DOHH2 (cell line): Measurements from ENCODE around the gene DPP10.

Experiments
- H3F3A ChIP-seq: fragments of 200-600 bp; sonication (generic), shearing (Covaris generic); 2 replicates; pipeline ENCODE4 v1.6.0; 2016; ENCODE audit warnings: antibody characterized with exemption, mild to moderate bottlenecking; ENCODE audit not compliant: control insufficient read depth, insufficient read depth
- H3K27ac ChIP-seq: fragments of 200-600 bp; sonication (generic); 2 replicates; pipeline ENCODE4 v1.5.1; 2014; ENCODE audit warnings: low read depth, mild to moderate bottlenecking, low read length, moderate library complexity
- H3K27me3 ChIP-seq: fragments of 200-600 bp; sonication (generic); 2 replicates; pipeline ENCODE4 v1.6.1; 2014; ENCODE audit warnings: mild to moderate bottlenecking, low read length, mixed read lengths; ENCODE audit not compliant: control insufficient read depth
- H3K36me3 ChIP-seq: fragments of 200-600 bp; sonication (generic); 2 replicates; pipeline ENCODE4 v1.6.1; 2014; ENCODE audit warnings: mild to moderate bottlenecking, low read length, moderate library complexity, mixed read lengths; ENCODE audit not compliant: control insufficient read depth
- H3K4me1 ChIP-seq: fragments of 200-600 bp; sonication (generic); 2 replicates; pipeline ENCODE4 v1.6.1; 2014; ENCODE audit warnings: mild to moderate bottlenecking, low read length, mixed read lengths; ENCODE audit not compliant: control insufficient read depth
- H3K4me2 ChIP-seq: fragments of 200-600 bp; sonication (generic); 2 replicates; pipeline ENCODE4 v1.6.0; 2014; ENCODE audit warnings: mild to moderate bottlenecking, low read length, moderate library complexity
- H3K4me3 ChIP-seq: fragments of 200-600 bp; sonication (generic); 2 replicates; pipeline ENCODE4 v1.5.1; 2014; ENCODE audit warnings: mild to moderate bottlenecking, low read length, mixed read lengths
- H3K79me2 ChIP-seq: fragments of 200-600 bp; sonication (generic); 2 replicates; pipeline ENCODE4 v1.6.1; 2014; ENCODE audit warnings: mild to moderate bottlenecking, low read length, mixed read lengths; ENCODE audit not compliant: control insufficient read depth
- H3K9me2 ChIP-seq: fragments of 200-600 bp; sonication (generic); replicated peaks from 2 replicates; pipeline ENCODE4 v1.6.1; 2014; ENCODE audit warnings: mild to moderate bottlenecking, low read length, mixed read lengths; ENCODE audit not compliant: control insufficient read depth
- H3K9me3 ChIP-seq: fragments of 200-600 bp; sonication (generic); 2 replicates; pipeline ENCODE4 v1.6.1; 2014; ENCODE audit warnings: antibody characterized with exemption, low read length, mixed read lengths; ENCODE audit not compliant: control insufficient read depth, insufficient read depth
- H4K20me1 ChIP-seq: fragments of 200-600 bp; sonication (generic); 2 replicates; pipeline ENCODE4 v1.6.0; 2014; ENCODE audit warnings: low read depth, mild to moderate bottlenecking, antibody characterized with exemption, low read length, moderate library complexity; ENCODE audit not compliant: control insufficient read depth, insufficient read depth
- CTCF ChIP-seq: fragments of 200-600 bp; sonication (generic); IDR thresholded peaks from one replicate; pipeline ENCODE4 v1.5.1; 2014; ENCODE audit warnings: antibody characterized with exemption, mild to moderate bottlenecking, low read depth, low read length; ENCODE audit not compliant: poor library complexity, severe bottlenecking
- EZH2phosphoT487 ChIP-seq: fragments of 200-600 bp; sonication (generic); IDR thresholded peaks from 2 replicates; pipeline ENCODE4 v1.6.1; 2017; ENCODE audit warnings: borderline replicate concordance, mild to moderate bottlenecking, antibody characterized with exemption, low read length, moderate library complexity, mixed read lengths

The DPP10 gene

GRCh38 chr2:114609203-114609602, 166.8 kb downstream of the DPP10 start:
- Histone ChIP-seq H3K36me3 (no peaks in the 10 kb centered on the region), H3K27me3 (no peaks in the 10 kb centered on the region), H3K79me2 (no peaks in the 10 kb centered on the region), H3K4me1 (no peaks in the 10 kb centered on the region), H3K27ac (no peak overlapping the region), H3K4me2 (no peak overlapping the region), H3K4me3 (no peak overlapping the region), H3K9me2 (no peaks in the 10 kb centered on the region), H3F3A (no peaks in the 10 kb centered on the region), H4K20me1 (no peaks in the 10 kb centered on the region), H3K9me3 (no peaks in the 10 kb centered on the region)
- TF ChIP-seq EZH2phosphoT487 (no peak), CTCF (no peak)

GRCh38 chr2:114609801-114610200, 167.4 kb downstream of the DPP10 start:
- H3K79me2 ChIP-seq: no peaks in the 10 kb centered on the region
- H3K4me2 ChIP-seq: no peak overlapping the region
- no peak for TF ChIP-seq EZH2phosphoT487
- no peak for TF ChIP-seq CTCF
- H3K27ac ChIP-seq: no peak overlapping the region
- H3K4me1 ChIP-seq: no peaks in the 10 kb centered on the region
- no peaks in the 10 kb centered on the region for H3K9me2 ChIP-seq
- H4K20me1 ChIP-seq: no peaks in the 10 kb centered on the region
- no peaks in the 10 kb centered on the region for H3K27me3 ChIP-seq
- no peaks in the 10 kb centered on the region for H3K9me3 ChIP-seq
- no peaks in the 10 kb centered on the region for H3K36me3 ChIP-seq
- H3F3A ChIP-seq: no peaks in the 10 kb centered on the region
- H3K4me3 ChIP-seq: no peak overlapping the region

DNA sequence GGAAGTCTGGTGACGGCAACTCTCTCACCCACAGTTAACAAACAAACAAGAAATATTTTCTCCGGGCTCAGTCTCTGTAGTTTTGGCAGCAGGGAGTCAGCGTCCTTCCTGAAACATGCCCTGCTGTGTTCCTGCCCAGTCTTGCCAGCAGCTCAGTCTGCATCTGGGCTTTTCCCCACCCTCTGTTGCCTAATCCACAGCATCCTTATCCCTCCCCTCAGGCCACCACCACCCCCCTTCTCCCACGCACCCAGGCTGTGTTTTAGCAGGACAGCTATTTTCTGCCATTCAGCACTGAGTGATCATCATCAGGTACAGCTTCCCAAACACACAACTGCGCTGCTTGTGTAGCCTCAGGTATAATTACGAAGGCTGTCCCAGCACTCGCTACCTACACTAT, 168.2 kb downstream of the DPP10 start:
- Histone ChIP-seq H4K20me1 (no peaks in the 10 kb centered on the region), H3K79me2 (no peaks in the 10 kb centered on the region), H3K27ac (no peak overlapping the region), H3K4me2 (no peak overlapping the region), H3K9me3 (no peaks in the 10 kb centered on the region), H3K4me3 (no peak overlapping the region), H3K36me3 (no peaks in the 10 kb centered on the region), H3K27me3 (no peaks in the 10 kb centered on the region), H3K9me2 (no peaks in the 10 kb centered on the region), H3K4me1 (no peaks in the 10 kb centered on the region), H3F3A (no peaks in the 10 kb centered on the region)
- TF ChIP-seq EZH2phosphoT487 (no peak), CTCF (no peak)

DNA sequence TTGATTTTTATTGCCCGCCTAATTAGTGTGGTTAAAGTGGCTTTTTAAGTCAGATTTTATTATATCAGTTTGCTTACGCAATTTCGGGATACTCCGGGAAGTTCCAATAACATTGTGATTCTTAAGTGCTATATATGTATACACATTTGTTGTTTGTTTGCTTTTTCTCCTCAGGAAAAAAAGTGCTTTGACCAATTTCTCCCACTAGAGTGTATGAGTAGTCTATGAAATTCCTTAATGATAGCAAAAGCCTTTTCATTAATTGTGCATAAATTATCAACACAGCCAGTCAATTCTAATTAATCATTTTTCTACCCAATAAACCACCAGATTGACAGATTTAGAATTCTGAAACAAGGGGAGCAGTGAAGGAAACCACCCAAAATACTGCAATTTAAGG, 172.2 kb downstream of the DPP10 start:
- Histone ChIP-seq H4K20me1 (no peaks in the 10 kb centered on the region), H3K36me3 (no peaks in the 10 kb centered on the region), H3K4me2 (no peak overlapping the region), H3K9me2 (no peaks in the 10 kb centered on the region), H3K9me3 (no peaks in the 10 kb centered on the region), H3K27ac (no peak overlapping the region), H3K27me3 (no peaks in the 10 kb centered on the region), H3F3A (no peaks in the 10 kb centered on the region), H3K79me2 (no peaks in the 10 kb centered on the region), H3K4me1 (no peaks in the 10 kb centered on the region), H3K4me3 (no peak overlapping the region)
- no peak for TF ChIP-seq CTCF
- TF ChIP-seq EZH2phosphoT487: no peak
